ENCODE results near the gene NPY4R.
"Not testable (repeated sequence)": the region's sequence is repeated elsewhere in the genome, so short reads cannot be mapped to it uniquely, and the experiment has no call there.

NPY4R gene

DNA sequence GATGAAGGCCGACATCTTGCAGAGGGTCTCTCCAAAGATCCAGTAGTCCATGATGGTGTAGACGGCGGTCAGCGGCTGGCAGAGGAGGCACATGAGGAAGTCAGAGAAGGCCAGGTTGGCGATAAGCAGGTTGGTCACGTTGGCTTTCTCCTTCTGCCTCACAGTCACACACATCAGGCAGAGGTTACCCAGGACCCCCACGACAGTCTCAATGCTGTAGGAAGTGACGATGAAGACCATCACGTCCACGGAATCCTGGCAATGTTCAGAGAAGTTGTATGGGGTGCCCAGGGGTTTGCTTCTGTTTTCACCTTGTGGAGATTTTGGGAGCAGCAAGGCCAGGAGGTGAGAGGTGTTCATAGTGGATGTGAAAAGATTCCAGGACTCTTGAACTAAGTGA, 3.5 kb downstream of the NPY4R start:
- not testable (repeated sequence) for H3K9ac ChIP-seq (ENCODE audit: low read depth, low read length, poor library complexity, severe bottlenecking); H3K4me3 ChIP-seq (ENCODE audit: low read length, poor library complexity, severe bottlenecking); H3K27me3 ChIP-seq (ENCODE audit: insufficient read depth, low read length, poor library complexity, severe bottlenecking); H3K4me2 ChIP-seq (ENCODE audit: low read depth, low read length, poor library complexity, severe bottlenecking); H3K4me1 ChIP-seq (ENCODE audit: insufficient read depth, low read length, poor library complexity, severe bottlenecking); H3F3A ChIP-seq (ENCODE audit: low read depth); H3K9me3 ChIP-seq (ENCODE audit: insufficient read depth, low read depth, low read length); H3K9me2 ChIP-seq (replicated peaks; ENCODE audit: low read depth, low read length); H3K79me2 ChIP-seq (ENCODE audit: insufficient read depth, low read length); H2AFZ ChIP-seq (ENCODE audit: low read length); H3K36me3 ChIP-seq (ENCODE audit: insufficient read depth, low read length); H4K20me1 ChIP-seq (ENCODE audit: insufficient read depth, low read length, poor library complexity, severe bottlenecking)

DNA sequence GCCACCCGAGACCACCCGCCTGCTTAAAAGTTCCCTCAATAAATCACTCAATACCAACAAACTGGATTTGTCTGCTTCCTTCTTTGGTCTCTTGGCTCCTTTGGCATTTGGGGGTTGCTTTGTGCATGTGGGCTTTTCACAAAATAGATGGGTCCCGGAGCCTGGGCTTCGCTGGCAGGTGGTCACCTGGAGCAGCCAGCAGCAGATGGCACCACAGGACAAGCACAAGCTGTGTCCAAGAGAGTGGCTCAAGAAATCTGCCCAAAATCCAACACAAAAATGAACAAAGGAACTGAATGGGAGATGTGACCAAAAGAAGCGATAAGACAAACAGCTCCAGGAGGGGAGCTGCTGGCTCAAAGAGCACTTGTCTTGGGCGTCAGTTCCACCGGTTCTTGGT, 6.2 kb downstream of the NPY4R start:
- not testable (repeated sequence) for H3K9me3 ChIP-seq (ENCODE audit: insufficient read depth, low read depth, low read length); H3K36me3 ChIP-seq (ENCODE audit: insufficient read depth, low read length); H3K27me3 ChIP-seq (ENCODE audit: insufficient read depth, low read length, poor library complexity, severe bottlenecking); H3K4me2 ChIP-seq (ENCODE audit: low read depth, low read length, poor library complexity, severe bottlenecking); H3K79me2 ChIP-seq (ENCODE audit: insufficient read depth, low read length); H3F3A ChIP-seq (ENCODE audit: low read depth); H3K4me1 ChIP-seq (ENCODE audit: insufficient read depth, low read length, poor library complexity, severe bottlenecking); H3K4me3 ChIP-seq (ENCODE audit: low read length, poor library complexity, severe bottlenecking); H4K20me1 ChIP-seq (ENCODE audit: insufficient read depth, low read length, poor library complexity, severe bottlenecking); H2AFZ ChIP-seq (ENCODE audit: low read length); H3K9me2 ChIP-seq (replicated peaks; ENCODE audit: low read depth, low read length); H3K9ac ChIP-seq (ENCODE audit: low read depth, low read length, poor library complexity, severe bottlenecking)

DNA sequence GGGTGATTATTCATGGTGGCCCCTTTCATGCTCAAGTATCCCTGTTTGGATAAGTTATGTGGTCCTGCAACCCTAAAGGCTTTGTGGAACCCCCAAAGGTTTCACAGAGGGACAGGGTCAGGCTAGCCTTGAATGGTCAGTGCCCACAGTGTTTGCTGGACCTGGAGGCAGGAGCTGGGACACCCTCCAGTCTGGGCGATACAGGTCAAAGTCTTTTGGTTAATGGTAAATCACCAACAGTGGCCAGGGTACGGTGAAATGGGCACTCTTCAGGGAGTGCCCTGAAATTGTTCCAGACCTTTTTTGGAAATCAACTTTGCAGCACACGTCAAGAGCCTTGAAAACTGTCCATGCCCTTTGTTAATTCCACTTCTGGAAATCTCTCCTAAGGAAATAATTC, 8.7 kb downstream of the NPY4R start:
- not testable (repeated sequence) for H3K4me1 ChIP-seq (ENCODE audit: insufficient read depth, low read length, poor library complexity, severe bottlenecking); H3K4me3 ChIP-seq (ENCODE audit: low read length, poor library complexity, severe bottlenecking); H2AFZ ChIP-seq (ENCODE audit: low read length); H3K9me2 ChIP-seq (replicated peaks; ENCODE audit: low read depth, low read length); H3F3A ChIP-seq (ENCODE audit: low read depth); H3K9ac ChIP-seq (ENCODE audit: low read depth, low read length, poor library complexity, severe bottlenecking); H3K36me3 ChIP-seq (ENCODE audit: insufficient read depth, low read length); H4K20me1 ChIP-seq (ENCODE audit: insufficient read depth, low read length, poor library complexity, severe bottlenecking); H3K79me2 ChIP-seq (ENCODE audit: insufficient read depth, low read length); H3K9me3 ChIP-seq (ENCODE audit: insufficient read depth, low read depth, low read length); H3K4me2 ChIP-seq (ENCODE audit: low read depth, low read length, poor library complexity, severe bottlenecking); H3K27me3 ChIP-seq (ENCODE audit: insufficient read depth, low read length, poor library complexity, severe bottlenecking)

DNA sequence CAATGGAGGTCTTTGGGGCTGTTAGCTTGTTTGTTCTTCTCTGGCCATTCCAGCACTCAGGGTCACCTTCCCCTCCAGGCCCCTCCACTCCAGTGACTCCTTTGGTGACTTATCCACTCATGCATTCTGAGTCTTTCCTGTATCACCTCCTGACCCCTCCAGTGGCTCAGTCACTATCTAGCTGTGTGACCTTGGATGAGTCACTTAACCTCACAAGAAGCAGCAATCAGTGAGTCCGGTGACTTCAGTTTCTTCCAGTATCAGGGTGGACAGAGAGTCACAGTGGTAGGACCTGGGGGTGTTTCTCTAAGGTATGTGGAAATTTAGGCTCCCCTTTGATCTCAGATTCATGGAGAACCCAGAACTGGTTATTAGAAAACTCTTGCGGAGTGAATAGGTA, 9.8 kb downstream of the NPY4R start:
- H3K4me3 ChIP-seq (ENCODE audit: low read length, poor library complexity, severe bottlenecking); H3K36me3 ChIP-seq (ENCODE audit: insufficient read depth, low read length); H3K4me2 ChIP-seq (ENCODE audit: low read depth, low read length, poor library complexity, severe bottlenecking); H3F3A ChIP-seq (ENCODE audit: low read depth); H4K20me1 ChIP-seq (ENCODE audit: insufficient read depth, low read length, poor library complexity, severe bottlenecking); H3K9ac ChIP-seq (ENCODE audit: low read depth, low read length, poor library complexity, severe bottlenecking); H3K9me2 ChIP-seq (replicated peaks; ENCODE audit: low read depth, low read length); H3K79me2 ChIP-seq (ENCODE audit: insufficient read depth, low read length); H3K27me3 ChIP-seq (ENCODE audit: insufficient read depth, low read length, poor library complexity, severe bottlenecking); H3K4me1 ChIP-seq (ENCODE audit: insufficient read depth, low read length, poor library complexity, severe bottlenecking); H3K9me3 ChIP-seq (ENCODE audit: insufficient read depth, low read depth, low read length); H2AFZ ChIP-seq (ENCODE audit: low read length): not testable (repeated sequence)

DNA sequence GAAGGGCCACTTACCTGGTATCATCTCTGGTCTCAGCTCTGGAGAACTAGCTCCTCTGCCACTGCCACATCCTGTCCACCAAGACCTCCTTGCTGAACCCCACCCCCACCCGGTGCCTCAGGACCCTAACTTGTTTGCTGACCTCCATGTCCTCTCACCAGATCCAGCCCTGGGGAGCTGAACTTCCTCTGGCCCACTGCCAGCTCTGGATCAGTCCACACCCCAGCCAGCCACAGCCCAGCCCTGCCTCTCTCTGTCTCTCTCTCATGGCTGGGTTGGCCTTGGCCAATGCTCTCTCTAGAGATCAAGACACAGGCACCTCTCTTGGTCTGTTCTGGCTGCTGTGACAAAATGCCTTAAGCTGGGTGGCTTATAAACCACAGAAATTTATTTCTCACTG, 14.4 kb downstream of the NPY4R start:
- not testable (repeated sequence) for H3K4me2 ChIP-seq (ENCODE audit: low read depth, low read length, poor library complexity, severe bottlenecking); H4K20me1 ChIP-seq (ENCODE audit: insufficient read depth, low read length, poor library complexity, severe bottlenecking); H3K4me3 ChIP-seq (ENCODE audit: low read length, poor library complexity, severe bottlenecking)

DNA sequence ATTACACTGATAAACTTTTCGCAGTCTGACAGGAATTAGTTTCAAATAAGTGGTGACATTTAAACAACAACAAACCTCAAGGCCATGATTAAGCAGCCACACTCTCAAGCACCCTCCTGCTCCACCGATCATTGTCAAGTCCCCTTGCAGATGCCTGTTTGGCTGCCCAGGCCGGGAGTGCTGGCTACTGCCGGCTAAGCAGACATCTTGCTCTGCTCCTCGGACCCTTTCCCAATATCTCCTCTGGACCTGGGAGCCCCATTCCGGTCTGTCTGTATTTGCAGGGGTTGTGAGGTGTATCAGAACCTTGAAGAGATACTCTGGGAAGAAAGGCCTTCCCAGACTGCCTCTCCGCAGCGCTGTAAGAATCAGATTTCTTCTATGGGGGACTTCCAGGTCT, 14.9 kb downstream of the NPY4R start:
- H3K9ac ChIP-seq (ENCODE audit: low read depth, low read length, poor library complexity, severe bottlenecking); H3K4me3 ChIP-seq (ENCODE audit: low read length, poor library complexity, severe bottlenecking); H3K9me2 ChIP-seq (replicated peaks; ENCODE audit: low read depth, low read length): not testable (repeated sequence)

More for the DNA sequence above, 14.4 kb downstream of the NPY4R start:
- not testable (repeated sequence) for H3F3A ChIP-seq (ENCODE audit: low read depth); H3K9me3 ChIP-seq (ENCODE audit: insufficient read depth, low read depth, low read length); H3K9me2 ChIP-seq (replicated peaks; ENCODE audit: low read depth, low read length); H3K36me3 ChIP-seq (ENCODE audit: insufficient read depth, low read length); H3K9ac ChIP-seq (ENCODE audit: low read depth, low read length, poor library complexity, severe bottlenecking); H3K79me2 ChIP-seq (ENCODE audit: insufficient read depth, low read length); H3K4me1 ChIP-seq (ENCODE audit: insufficient read depth, low read length, poor library complexity, severe bottlenecking); H3K27me3 ChIP-seq (ENCODE audit: insufficient read depth, low read length, poor library complexity, severe bottlenecking); H2AFZ ChIP-seq (ENCODE audit: low read length)

DNA sequence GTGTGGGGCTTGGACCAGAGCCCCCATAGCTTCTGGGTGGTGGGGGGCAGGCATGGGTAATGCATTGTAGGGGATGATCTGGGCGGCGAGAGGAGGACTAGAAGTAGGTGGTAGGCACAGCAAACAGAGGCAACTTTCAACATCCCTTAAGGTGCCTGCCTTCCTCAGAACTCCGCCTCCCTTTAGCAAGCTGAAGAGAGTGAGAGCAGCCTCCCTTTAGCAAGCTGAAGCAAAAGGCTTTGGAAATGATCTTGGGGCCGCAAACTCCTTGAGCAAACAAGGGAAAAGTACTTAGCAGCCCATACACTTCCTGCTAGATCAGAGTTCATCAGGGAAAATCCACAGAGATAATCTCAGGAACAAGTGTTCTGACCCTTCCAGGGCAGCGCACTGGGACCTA, 18.3 kb downstream of the NPY4R start:
- H3K4me2 ChIP-seq (ENCODE audit: low read depth, low read length, poor library complexity, severe bottlenecking); H2AFZ ChIP-seq (ENCODE audit: low read length); H3K9me2 ChIP-seq (replicated peaks; ENCODE audit: low read depth, low read length): not testable (repeated sequence)

More for the DNA sequence above, 14.9 kb downstream of the NPY4R start:
- not testable (repeated sequence) for H3F3A ChIP-seq (ENCODE audit: low read depth); H4K20me1 ChIP-seq (ENCODE audit: insufficient read depth, low read length, poor library complexity, severe bottlenecking); H3K4me2 ChIP-seq (ENCODE audit: low read depth, low read length, poor library complexity, severe bottlenecking); H3K27me3 ChIP-seq (ENCODE audit: insufficient read depth, low read length, poor library complexity, severe bottlenecking); H3K9me3 ChIP-seq (ENCODE audit: insufficient read depth, low read depth, low read length); H3K79me2 ChIP-seq (ENCODE audit: insufficient read depth, low read length); H3K4me1 ChIP-seq (ENCODE audit: insufficient read depth, low read length, poor library complexity, severe bottlenecking); H3K36me3 ChIP-seq (ENCODE audit: insufficient read depth, low read length); H2AFZ ChIP-seq (ENCODE audit: low read length)

More for the DNA sequence above, 18.3 kb downstream of the NPY4R start:
- H3K9me3 ChIP-seq (ENCODE audit: insufficient read depth, low read depth, low read length); H3K79me2 ChIP-seq (ENCODE audit: insufficient read depth, low read length); H3K4me3 ChIP-seq (ENCODE audit: low read length, poor library complexity, severe bottlenecking); H3K36me3 ChIP-seq (ENCODE audit: insufficient read depth, low read length); H3K4me1 ChIP-seq (ENCODE audit: insufficient read depth, low read length, poor library complexity, severe bottlenecking); H3K9ac ChIP-seq (ENCODE audit: low read depth, low read length, poor library complexity, severe bottlenecking); H3K27me3 ChIP-seq (ENCODE audit: insufficient read depth, low read length, poor library complexity, severe bottlenecking); H4K20me1 ChIP-seq (ENCODE audit: insufficient read depth, low read length, poor library complexity, severe bottlenecking); H3F3A ChIP-seq (ENCODE audit: low read depth): not testable (repeated sequence)

Data from Loucy (cell line).